Lung (tissue), 12 donors: ENCODE measurements around the gene GSK3A. TPM values are rescaled to one million over a fixed set of nuclear protein-coding genes. Genes with fewer than 3 reads are reported as not detected.

Experiments used
- ATAC-seq: fragments of 200-7000 bp; cut with Tn5 transposase; one replicate; pipeline ENCODE4 v1.9.1; 2020; ENCODE audit warnings: moderate number of reproducible peaks; ENCODE audit not compliant: insufficient read depth, low FRiP score
- DNase-seq, 3 donors: peaks; one replicate each; pipeline ENCODE4 v3.0.0-alpha.2; 2013 to 2017
- H3K27ac ChIP-seq, 2 donors: one replicate each; pipeline ENCODE4 v1.5.1; 2013; ENCODE audit warnings: mild to moderate bottlenecking in 2 of 2, moderate library complexity in 2 of 2, control low read depth in 1 of 2, inconsistent platforms in 1 of 2, low read depth in 1 of 2, low read length in 1 of 2
- H3K27me3 ChIP-seq, 3 donors: one replicate each; pipeline ENCODE4 v1.5.1; 2013; ENCODE audit warnings: low read length in 2 of 3; ENCODE audit not compliant: control insufficient read depth in 3 of 3, insufficient read depth in 3 of 3
- H3K36me3 ChIP-seq, 4 donors: one replicate each; pipeline ENCODE4 v1.5.1; 2013; ENCODE audit warnings: low read length in 4 of 4, mild to moderate bottlenecking in 1 of 4, moderate library complexity in 1 of 4; ENCODE audit not compliant: control insufficient read depth in 4 of 4, insufficient read depth in 4 of 4
- H3K4me1 ChIP-seq, 5 donors: one replicate each; pipeline ENCODE4 v1.5.1; 2013; ENCODE audit warnings: low read length in 5 of 5, mild to moderate bottlenecking in 2 of 5, moderate library complexity in 1 of 5; ENCODE audit not compliant: control insufficient read depth in 5 of 5, insufficient read depth in 5 of 5
- H3K4me3 ChIP-seq: one replicate; pipeline ENCODE4 v1.5.1; 2013; ENCODE audit warnings: mild to moderate bottlenecking, control low read depth, moderate library complexity
- H3K9ac ChIP-seq, 2 donors: one replicate each; pipeline ENCODE4 v1.5.1; 2013; ENCODE audit warnings: low read length in 2 of 2, control low read depth in 1 of 2; ENCODE audit not compliant: insufficient read depth in 1 of 2
- H3K9me3 ChIP-seq, 4 donors: one replicate each; pipeline ENCODE4 v1.5.1; 2013; ENCODE audit warnings: low read length in 3 of 4, mild to moderate bottlenecking in 1 of 4, moderate library complexity in 1 of 4; ENCODE audit not compliant: control insufficient read depth in 4 of 4, insufficient read depth in 3 of 4
- WGBS, 2 donors: extraction: QIAGEN DNeasy Blood & Tissue Kit; methylation state at CpG; one replicate each; pipeline ENCODE4 v1.1.7; 2013; 5-methylcytosine and 5-hydroxymethylcytosine counted together
- polyA plus RNA-seq, 2 donors: library from polyadenylated mRNA; stranded (reverse); fragments of 200-250 nt; gene quantifications; one replicate each; pipeline ENCODE4 v1.2.1, GENCODE V29; 2013
- total RNA-seq, 2 donors: library from RNA; depleted of rRNA in 1 of 2; stranded (reverse); fragments of >200 nt in 1 of 2; gene quantifications; one replicate each; pipeline ENCODE4 v1.2.1, GENCODE V29; 2014 to 2021
- TF ChIP-seq, protein P1 (sequence below): IDR thresholded peaks from 2 replicates; pipeline ENCODE4 v1.5.1; 2012; ENCODE audit warnings: mild to moderate bottlenecking; ENCODE audit errors: control extremely low read depth, extremely low read depth
- donor health status: control.
- donor health status: control.
- donor health status: Bipolar disorder and iron deficiency.
- donor health status: healthy.
- donor health status: DM: yes; HTN: yes; CAD: no.

Gene GSK3A
- total and polyA plus RNA-seq, 4 donors = 23.7 to 54.2 (median 46.2) TPM

DNA sequence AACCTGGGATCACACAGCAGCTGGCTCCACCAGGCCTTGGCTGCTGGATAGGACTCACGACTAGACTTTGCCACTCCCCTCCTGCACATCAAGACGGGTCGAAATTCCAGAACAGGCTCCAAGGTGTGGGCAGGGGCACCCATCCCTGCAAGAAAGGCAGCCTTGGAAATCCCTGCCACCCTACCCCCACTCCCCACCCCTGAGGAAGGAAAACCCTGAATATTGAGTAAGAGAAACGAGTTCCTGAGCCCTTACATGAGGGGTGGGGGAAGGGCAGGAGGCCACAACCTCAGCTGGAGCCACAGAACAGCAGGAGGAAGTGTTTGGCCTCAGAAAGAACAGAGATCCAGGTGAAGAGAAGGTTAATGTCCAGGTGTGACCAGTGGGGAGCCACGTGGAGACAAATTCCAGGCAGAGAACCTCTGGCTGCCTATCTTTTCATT, 45.0 kb downstream of the GSK3A start:
- no peak for DNase-seq
- WGBS, 2 donors = 24 to 41% methylated on average over 5 of the region's 5 CpGs
- Histone ChIP-seq H3K9me3 (peaks cover 0 to 4% (median 2%) of the 10 kb centered on the region in 4 donors), H3K4me1 (peaks cover 0 to 5% (median 0%) of the 10 kb centered on the region in 5 donors), H3K27me3 (no peaks in the 10 kb centered on the region), H3K36me3 (peaks cover 0 to 34% (median 8%) of the 10 kb centered on the region in 4 donors), H3K9ac (no peak overlapping the region), H3K27ac (no peak overlapping the region), H3K4me3 (no peak overlapping the region)
- TF ChIP-seq, protein P1, sequence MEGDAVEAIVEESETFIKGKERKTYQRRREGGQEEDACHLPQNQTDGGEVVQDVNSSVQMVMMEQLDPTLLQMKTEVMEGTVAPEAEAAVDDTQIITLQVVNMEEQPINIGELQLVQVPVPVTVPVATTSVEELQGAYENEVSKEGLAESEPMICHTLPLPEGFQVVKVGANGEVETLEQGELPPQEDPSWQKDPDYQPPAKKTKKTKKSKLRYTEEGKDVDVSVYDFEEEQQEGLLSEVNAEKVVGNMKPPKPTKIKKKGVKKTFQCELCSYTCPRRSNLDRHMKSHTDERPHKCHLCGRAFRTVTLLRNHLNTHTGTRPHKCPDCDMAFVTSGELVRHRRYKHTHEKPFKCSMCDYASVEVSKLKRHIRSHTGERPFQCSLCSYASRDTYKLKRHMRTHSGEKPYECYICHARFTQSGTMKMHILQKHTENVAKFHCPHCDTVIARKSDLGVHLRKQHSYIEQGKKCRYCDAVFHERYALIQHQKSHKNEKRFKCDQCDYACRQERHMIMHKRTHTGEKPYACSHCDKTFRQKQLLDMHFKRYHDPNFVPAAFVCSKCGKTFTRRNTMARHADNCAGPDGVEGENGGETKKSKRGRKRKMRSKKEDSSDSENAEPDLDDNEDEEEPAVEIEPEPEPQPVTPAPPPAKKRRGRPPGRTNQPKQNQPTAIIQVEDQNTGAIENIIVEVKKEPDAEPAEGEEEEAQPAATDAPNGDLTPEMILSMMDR = no peak
- ATAC-seq = no peak

DNA sequence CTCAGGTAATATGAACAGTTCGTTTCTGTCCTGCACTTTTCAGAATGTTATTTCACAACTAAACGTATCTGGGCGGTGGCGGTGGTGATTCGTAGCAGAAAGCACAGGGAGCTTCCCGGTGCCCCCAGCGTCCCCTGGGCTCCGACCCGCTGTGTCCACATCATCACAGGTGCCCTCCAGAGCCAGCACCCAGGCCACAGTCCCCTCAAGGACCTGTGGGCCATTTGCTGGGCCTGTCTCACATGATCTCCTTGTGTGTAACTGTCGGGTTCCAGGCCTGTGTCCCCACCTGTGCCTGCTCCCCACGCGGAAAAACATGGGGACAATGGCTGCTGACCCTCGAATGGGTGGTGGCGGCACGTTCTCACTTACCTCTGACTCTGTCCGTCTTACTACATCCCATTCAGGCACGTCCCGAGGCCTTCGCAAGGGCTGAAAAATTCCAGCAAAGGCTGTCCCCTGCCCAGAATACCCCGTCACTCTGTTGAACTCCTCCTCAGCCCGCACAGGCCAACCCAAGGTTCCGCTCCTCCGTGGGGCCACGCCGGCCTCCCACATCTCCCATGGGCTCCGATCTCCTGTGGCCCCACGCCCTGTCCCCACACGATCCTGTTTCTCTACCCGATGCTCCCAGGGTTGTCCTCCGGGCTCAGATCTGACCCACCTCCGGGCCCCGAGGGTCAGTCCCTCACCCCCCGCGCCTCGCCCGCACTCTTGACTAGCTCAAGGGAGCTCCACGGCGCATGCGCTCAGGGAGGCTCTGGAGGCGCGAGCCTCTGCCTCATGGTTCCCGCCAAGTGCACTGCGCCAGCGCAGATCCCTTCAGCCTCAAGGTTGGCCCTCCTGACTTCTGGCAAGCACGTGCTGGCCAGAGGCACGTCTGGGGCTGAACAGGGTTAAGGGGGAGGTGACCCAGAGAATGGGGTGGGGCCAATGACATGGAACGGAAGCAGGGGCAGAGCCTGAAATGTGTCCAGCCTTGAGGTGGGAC, 46.1 kb downstream of the GSK3A start:
- Histone ChIP-seq H3K4me1 (peaks cover 0 to 5% (median 0%) of the 10 kb centered on the region in 5 donors), H3K9ac (no peak overlapping the region), H3K36me3 (peaks cover 0 to 31% (median 8%) of the 10 kb centered on the region in 4 donors), H3K27me3 (no peaks in the 10 kb centered on the region), H3K4me3 (no peak overlapping the region), H3K27ac (no peak overlapping the region), H3K9me3 (peaks cover 0 to 4% (median 2%) of the 10 kb centered on the region in 4 donors)
- no peak for DNase-seq
- TF ChIP-seq, protein P1 = no peak
- no peak for ATAC-seq
- WGBS, 2 donors = 89 to 91% methylated on average over 47 of the region's 47 CpGs

DNA sequence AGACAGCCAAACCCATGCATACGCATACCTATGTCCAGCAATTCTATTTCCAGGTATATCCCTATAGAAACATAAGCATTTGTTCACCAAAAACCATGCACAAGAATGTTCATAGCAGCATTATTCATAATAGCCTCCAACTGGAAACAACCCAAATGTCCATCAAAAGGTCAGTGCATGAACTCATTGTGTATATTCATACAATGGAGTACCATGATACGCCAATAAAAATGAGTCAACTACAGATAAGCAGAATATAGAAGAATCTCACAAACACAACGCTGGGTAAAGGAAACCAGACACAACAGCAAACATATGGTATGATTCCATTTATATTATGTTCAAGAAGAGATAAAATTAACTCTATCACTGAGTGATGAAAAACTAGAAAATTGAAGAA, 48.7 kb downstream of the GSK3A start:
- ATAC-seq (no peak), DNase-seq (no peak)
- H3K4me1 ChIP-seq = peaks cover 0 to 2% (median 0%) of the 10 kb centered on the region in 5 donors
- peaks cover 0 to 10% (median 3%) of the 10 kb centered on the region in 4 donors for H3K36me3 ChIP-seq
- TF ChIP-seq, protein P1 = no peak
- H3K9me3 ChIP-seq = peaks cover 0 to 4% (median 2%) of the 10 kb centered on the region in 4 donors
- no peak overlapping the region for H3K27ac ChIP-seq
- no peak overlapping the region for H3K4me3 ChIP-seq
- H3K9ac ChIP-seq = no peak overlapping the region
- peaks cover 0 to 6% (median 0%) of the 10 kb centered on the region in 3 donors for H3K27me3 ChIP-seq
- 78 to 81% methylated on average over 3 of the region's 3 CpGs for WGBS, 2 donors
